Raji (cell line): ENCODE results near the gene LRRC15.

ENCODE experiments used
- POLR2A ChIP-seq: IDR thresholded peaks from 2 replicates; pipeline ENCODE4 v1.6.1; 2011; ENCODE audit warnings: low read depth, low read length, control low read depth; ENCODE audit not compliant: insufficient read depth

The LRRC15 gene

DNA sequence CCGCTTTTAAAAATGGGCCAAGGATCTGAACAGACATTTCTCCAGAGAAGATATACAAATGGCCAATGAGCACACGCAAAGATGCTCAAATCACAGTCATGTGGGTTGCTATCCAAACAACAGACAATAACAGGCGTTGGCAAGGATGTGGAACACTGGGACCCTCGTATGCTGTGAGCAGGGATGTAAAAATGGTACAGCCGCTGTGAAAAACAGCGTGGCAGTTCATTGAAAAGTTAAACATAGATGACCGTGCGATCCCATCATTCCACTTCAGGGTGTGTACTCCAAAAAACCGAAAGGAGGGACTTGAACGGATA, 6.7 kb upstream of the LRRC15 start:
- no peak for TF ChIP-seq POLR2A

DNA sequence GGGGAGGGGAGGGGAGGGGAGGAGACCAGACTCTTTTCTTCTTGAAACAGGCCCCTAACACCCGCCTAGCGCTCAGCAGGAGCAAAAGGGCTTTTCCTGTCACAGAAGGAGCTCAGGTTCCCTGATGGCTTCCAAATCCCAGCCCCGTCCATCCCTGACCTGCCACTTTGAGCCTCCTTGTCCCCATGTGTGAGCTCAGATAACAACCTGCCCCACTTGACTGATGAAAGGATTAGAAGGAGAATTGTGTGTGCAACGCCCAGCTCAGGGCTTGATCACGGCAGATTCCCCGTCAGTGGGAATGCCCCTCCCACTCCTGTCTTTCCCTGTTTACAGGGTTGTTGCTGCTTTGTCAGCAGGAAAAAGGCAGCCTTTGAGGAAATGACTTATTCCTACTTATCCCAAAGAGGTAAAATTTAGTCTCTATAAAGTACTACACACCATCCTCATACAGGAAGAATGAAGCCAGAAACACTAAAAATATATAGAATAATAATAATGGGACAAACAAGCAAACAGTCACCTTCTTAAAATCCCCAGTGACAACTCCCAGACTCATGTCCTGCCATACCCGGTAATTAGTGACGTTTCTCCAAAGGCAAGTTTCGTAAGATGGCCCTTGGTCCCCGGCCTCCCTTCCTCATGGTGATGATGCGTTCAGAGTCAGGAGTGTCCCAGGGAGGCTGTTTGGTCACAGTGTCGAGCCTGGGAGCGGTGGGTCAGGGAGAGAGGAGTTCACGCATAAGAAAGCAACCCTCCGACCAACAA, 6.1 kb upstream of the LRRC15 start:
- no peak for TF ChIP-seq POLR2A

DNA sequence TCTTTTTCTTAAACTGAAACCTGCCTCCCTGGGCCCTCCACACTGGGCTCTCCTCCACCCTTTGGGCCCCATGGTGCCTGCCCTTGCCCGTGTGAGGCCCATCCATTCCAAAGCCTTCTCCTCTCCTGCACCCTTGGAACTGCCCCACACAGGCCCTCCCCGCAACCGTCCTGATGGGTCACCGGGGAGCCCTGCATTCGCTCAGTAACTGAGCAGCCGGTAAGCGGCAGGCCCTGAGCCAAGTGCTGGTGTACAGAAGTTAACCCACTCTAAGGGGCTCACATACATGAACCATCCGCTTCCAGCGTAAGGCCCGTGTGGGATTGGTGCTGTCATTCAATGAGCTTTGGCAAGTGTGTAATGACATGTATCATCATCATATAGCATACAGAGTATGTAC, 5.4 kb upstream of the LRRC15 start:
- TF ChIP-seq POLR2A, result no peak

DNA sequence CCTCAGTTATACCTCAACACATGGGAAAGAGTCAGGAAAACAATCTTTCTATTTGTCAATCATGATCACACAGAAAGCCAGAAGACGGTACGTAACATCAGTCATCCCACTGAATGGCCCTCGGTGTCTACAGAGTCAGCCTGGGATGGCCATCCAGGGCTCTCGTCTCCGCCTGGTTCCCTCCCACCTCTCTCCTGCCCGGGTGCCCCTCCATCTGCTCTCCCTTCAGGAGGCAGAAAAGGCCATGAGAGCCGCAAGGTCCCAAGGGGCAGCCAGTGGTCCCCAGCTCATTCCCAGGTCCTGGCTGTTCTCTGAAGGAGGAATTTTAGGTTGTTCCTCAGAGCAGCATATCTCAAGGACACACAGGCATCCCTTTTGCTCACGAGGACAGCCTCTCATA, 4.4 kb upstream of the LRRC15 start:
- no peak for TF ChIP-seq POLR2A

DNA sequence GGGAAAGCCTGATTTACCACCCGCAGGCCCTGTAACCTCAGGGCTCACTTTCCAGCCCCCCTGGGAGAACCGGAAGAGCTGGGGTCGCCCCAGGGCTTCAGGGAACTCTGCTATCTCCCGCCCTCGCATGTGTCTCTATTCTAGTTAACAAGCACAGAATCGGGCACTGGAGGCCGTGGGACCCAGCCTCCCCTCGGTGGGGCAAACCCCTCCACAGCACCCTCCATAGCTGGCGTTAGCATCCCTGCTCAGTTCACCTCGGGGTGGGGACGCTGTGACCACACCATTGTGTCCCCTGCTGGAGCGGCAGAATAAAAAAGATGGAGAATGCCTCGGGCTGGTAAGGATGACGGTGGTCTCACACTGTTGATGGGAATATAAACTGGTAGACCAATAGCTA, 3.5 kb upstream of the LRRC15 start:
- no peak for TF ChIP-seq POLR2A

DNA sequence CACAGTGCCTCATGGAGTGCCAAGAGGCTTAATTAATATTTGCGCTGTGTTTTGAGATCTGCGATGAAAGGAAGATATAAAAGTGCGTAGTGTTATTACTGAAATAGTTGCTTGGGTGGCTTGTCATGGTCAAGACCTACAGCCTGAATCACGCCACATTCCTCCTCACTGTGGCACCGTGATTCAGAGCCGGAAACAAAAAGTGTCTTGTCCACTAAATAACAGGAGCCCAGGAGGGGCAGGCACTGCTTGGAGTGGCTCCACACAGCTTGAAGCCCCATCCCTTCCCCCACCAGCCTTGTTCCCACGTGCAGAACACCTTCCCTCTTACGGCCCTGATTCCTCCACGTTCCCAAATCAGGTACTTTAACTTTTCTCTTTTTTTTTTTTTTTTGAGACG, 1.2 kb upstream of the LRRC15 start:
- no peak for TF ChIP-seq POLR2A

DNA sequence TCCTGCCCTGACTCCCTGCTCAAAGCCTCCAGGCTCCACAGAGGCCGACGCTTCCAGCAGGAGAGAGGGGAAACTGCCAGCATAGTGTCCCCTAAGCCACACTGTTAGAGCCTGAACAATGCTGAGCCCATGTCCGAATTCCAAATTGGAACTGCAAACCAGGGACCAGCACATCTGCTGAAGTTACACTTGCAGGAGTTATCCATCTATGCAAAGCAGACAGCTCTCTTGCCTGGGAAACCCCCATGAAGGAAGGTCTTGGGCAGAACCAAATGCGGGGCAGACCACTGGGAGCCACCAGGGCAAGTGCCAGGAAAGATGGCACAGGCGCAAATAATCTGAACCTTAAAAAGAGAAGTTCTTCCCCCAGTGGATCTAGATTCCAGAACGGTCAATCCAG, 625 bp downstream of the LRRC15 start:
- TF ChIP-seq POLR2A, result no peak

DNA sequence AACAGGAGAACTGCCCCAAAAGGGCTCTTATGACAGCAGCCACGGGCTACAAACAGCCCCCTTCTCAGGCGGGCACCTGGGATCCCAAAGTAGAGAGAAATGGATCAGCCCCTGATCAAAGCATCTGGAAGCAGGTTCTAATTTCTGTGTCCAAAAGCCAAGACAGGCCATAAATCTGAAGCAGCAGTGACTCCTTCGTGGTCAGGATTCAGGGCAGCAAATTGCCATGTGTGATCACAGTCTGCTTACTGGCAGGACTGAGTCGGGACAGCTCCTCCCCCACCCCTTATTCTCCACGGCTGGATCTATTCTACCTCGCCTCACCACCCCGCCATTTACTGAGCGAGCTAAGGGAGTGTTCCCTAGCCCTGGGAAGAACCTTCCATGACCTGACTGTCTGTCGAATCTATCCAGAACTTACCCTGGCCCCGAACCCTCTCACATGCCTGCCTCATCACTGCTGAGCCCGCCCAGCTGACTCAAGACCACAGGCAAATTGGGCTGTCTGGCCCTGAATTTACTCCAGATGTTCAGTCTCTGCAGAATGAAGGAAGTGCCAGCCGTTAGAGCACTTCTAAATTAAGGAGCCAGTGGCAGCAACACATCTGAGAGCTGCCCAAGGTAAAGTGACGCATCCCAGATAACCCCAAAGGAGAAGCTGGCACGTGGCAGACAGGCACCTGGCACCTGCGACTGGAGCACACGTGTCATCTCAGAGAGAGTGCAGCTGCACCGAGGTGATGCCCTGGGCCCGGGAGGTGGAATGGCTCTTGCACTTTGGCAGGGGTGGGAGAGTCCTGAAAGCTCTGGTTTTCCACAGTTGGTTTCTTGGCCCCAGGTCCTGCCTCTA, 1.3 kb downstream of the LRRC15 start:
- no peak for TF ChIP-seq POLR2A

DNA sequence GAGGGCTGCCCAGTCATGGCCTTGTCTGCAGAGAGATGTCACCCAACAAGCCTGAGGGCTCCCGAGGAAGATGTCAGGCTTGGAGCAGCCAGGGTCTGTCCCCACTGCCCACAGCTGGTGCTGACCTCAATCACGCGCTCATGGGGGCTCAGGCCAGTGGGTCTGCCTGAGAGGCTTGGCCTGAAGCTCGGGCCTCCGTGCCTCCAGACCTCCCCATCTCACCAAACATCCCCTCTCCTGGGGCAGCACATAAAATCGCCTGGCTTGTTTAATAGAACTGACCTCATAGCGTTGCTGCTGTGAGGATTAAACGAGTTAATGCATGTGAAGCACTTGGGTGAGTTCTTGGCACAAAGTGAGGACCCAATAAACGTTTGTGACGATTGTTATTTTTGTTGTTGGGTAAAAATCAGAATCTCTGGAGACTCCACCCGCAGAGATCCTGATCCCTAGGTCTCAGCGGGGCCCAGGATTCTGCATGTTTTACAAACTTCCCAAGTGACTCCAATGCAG, 3.5 kb downstream of the LRRC15 start:
- no peak for TF ChIP-seq POLR2A

DNA sequence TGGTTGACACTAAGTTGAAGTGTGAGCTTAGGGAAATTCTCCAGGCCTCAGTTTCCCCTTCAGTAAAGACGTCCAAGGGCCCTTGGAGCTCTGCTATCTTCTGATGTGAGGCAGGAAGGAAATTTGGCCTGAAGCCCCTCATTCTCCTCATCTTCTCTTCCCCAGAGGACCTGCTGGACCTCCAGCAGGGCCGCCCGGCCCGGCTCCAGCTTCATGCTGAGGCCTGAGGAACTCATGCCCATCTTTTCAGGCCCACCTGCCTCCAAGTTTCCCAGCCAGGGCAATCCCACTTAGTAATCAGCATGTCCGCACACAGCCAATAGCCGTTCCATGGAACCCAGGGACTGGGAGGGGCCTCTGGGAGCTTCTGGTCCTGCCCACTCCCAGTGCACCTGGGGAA, 4.0 kb downstream of the LRRC15 start:
- no peak for TF ChIP-seq POLR2A

DNA sequence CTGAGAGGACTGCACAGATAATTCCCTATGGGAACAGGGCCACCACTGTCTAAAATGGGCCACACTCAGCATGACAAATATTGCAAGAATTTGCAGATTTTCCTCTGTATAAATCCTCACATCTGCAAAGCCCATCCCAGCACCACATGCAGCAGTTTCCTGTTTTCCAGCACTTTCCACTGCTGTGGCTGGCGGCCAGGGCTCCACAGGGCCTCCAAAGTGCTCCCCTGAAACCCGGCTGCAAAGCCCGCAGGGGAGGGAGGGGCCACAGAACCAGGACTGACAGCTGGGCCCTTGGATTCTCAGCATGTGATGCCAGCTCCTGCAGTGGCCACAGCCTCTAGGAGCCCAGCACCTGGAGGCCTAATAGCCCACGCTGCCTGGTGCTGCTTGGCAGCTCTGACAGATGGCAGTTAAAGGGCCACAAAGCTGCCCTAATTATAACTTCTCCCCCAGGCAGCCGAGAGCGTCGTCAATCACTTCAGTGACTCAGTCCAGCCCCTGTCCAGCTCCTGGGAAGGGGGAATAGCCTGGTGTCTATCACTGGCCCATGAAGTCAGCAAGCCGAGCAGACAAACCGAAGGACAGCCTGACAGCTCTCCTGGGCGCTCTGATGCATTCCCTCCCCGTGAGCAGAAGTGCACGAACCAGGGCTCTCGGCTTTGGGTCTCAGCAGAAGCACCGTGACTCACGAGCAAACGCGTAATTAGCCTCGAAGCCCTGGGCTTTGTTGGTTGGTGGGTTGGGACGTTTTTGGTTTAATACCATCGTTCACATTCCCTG, 4.7 kb downstream of the LRRC15 start:
- no peak for TF ChIP-seq POLR2A

DNA sequence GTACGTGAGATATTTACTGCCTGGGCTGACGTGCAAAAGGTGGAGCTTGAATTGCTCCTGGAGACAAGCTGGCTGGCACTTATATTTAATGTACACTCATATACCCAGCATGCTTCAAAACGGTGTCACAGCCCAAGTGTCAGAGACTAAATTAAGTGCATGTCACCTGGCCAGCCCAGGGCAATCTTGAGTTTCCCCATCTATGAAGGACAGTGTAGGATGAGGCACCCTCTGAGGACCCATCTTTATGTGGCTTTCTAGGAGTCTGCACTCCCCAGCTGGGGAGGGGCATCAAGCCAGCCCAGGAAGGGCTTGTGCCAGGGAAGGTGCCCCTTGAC, 5.3 kb downstream of the LRRC15 start:
- TF ChIP-seq POLR2A, result no peak

DNA sequence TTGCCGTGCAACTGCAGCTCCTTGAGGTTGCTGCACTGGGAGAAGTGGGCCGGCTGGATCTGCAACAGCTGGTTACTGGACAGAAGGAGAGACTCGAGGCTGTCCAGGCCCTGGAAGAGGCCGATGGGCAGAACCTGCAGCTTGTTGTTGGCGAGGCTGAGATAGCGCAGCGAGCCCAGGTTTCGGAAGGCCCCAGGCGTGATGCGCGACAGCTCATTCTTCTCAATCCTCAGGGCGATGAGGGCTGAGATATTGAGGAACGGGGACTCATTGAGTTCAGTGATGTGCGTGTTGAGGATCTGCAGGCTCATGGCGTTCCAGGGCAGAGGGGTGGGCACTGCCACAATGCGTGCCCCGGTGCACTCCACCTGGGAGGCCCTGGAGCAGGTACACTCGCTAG, 9.0 kb downstream of the LRRC15 start:
- TF ChIP-seq POLR2A, result no peak

DNA sequence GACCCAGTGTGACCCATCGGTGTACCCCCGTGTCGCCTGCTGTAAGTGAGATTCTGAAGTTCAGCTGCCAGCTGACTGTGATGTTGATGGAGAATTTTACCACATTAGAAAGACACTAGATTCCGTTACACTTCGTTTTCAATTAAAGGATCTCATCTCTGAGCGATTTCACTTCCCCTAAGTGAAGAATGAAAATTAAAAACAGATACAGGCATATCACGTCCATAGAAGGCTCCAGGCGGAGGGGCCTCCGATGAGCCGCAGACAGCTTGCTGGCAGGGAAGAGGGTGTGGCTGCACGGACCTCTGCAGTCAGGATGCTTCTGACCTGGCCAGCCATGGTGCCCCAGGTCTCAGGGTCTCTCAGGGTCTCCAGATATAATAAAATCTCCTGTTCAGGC, 11.9 kb downstream of the LRRC15 start:
- no peak for TF ChIP-seq POLR2A

DNA sequence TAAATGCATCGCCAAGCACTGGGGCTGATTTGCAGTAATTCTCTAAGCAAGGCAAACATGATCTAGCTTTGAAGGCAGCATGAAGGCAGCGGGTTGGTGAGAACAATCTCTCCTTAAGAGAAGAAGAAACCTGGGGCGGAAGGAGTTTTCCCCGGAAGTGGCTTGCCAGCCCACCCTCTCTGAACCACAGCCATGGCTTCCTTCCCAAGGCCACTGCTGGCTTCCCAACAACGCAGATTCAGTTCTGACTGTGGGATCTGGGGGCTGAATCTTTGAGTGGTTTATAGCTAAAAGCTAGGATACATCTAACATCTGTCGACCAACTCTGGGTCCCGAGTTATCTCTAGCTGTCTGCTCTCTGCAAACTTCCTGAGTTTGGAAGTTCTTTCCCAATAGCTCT, 14.2 kb downstream of the LRRC15 start:
- no peak for TF ChIP-seq POLR2A

DNA sequence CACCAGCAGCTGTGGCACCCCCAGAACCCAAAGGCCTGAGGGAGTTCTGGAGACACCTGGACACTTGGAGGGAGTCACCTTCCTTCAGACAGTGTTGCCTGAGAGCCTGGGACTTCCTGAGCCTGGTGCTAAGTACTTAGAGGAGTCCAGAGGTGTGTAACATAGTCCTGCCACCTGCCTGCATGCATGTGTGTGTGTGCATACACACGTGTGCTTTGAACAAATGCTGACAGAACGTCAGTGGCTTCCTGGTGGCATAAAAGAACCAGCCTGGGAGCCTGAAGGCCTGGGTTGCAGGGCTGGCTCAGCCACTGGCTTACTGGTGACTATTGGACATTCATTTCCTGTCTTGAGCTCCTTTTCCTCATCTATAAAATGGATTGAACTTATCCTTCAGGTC, 15.2 kb downstream of the LRRC15 start:
- no peak for TF ChIP-seq POLR2A

DNA sequence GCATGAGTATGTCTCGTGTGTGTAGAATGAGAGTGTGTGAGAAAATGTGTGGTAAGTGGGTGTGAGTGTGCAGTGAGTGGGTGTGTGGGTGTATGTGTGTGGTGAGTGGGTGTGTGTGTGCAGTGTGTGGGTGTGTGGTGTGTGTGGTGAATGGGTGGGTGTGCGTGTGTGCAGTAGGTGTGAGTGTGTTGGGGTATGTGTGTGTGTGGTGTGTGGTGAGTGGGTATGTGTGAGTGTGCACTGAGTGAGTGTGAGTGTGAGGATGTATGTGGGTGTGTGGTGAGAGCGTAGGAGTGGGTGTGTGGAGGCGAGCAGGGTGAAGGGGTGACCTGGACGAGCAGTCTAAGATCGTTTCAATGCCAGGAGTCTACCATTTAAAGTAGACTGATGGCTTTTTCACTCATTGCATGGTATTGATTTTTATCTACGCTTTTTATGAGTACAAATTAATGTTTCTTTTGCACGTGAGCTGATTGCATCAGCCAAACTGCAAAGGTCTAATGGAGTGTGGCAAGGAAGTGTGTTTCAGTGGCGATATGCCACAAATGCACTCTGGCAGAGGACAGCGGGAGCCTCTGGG, 16.8 kb downstream of the LRRC15 start:
- TF ChIP-seq POLR2A, result no peak
